ENCODE data around the gene VSIR.

The VSIR gene

GRCh38 chr10:71711052-71711623 lies 62.2 kb downstream of the VSIR start:
- no peak for DNase-seq

- no peak for DNase-seq
Measured at GRCh38 chr10:71710519-71710918, 62.8 kb downstream of the VSIR start.

GRCh38 chr10:71708897-71709882 lies 64.1 kb downstream of the VSIR start:
- DNase-seq: no peak

- no peak for DNase-seq
Measured at GRCh38 chr10:71708301-71708703, 65.0 kb downstream of the VSIR start.

GRCh38 chr10:71707240-71707789 lies 66.0 kb downstream of the VSIR start:
- no peak for DNase-seq

- no peak for DNase-seq
Measured at GRCh38 chr10:71706216-71707121, 66.9 kb downstream of the VSIR start.

- DNase-seq: no peak
Measured at GRCh38 chr10:71705582-71705981, 67.7 kb downstream of the VSIR start.

GRCh38 chr10:71704816-71705215 lies 68.5 kb downstream of the VSIR start:
- no peak for DNase-seq

- no peak for DNase-seq
Measured at GRCh38 chr10:71703577-71703976, 69.7 kb downstream of the VSIR start.

GRCh38 chr10:71701496-71702132 lies 71.7 kb downstream of the VSIR start:
- DNase-seq: no peak

- DNase-seq: no peak
Measured at GRCh38 chr10:71700731-71701368, 72.5 kb downstream of the VSIR start.

GRCh38 chr10:71698737-71699136 lies 74.6 kb downstream of the VSIR start:
- no peak for DNase-seq

- no peak for DNase-seq
Measured at GRCh38 chr10:71697938-71698709, 75.2 kb downstream of the VSIR start.
